Activated CD4-positive, alpha-beta T cell treated with anti-CD3 and anti-CD28 coated beads, Interleukin-2, amount 10 ng/mL, durations not matched to agents 7 days and 5 days (primary cell): Measurements from ENCODE around the gene MCTP1. TPM values are rescaled to one million over a fixed set of nuclear protein-coding genes. Genes with fewer than 3 reads are reported as not detected.

ENCODE experiments used
- CTCF ChIA-PET: fragments of 350-600 bp; sonication (Branson Sonifier 250); formaldehyde crosslinking; loops from one replicate; lab custom pipeline; 2021; ENCODE audit warnings: antibody characterized with exemption; lab: Charles Lee
- POLR2A ChIA-PET: fragments of 350-600 bp; sonication (Branson Sonifier 250); formaldehyde crosslinking; loops from one replicate; lab custom pipeline; 2021; ENCODE audit warnings: antibody characterized with exemption; lab: Charles Lee
- DNase-seq: peaks from one replicate; pipeline ENCODE4 v3.0.0-alpha.2; 2020
- H3K27ac Mint-ChIP-seq: one replicate; pipeline ENCODE4 v1.8.0; 2021; ENCODE audit warnings: mild to moderate bottlenecking, moderate library complexity, mixed read lengths
- H3K27me3 Mint-ChIP-seq: one replicate; pipeline ENCODE4 v1.8.0; 2021; ENCODE audit warnings: mixed read lengths
- H3K36me3 Mint-ChIP-seq: one replicate; pipeline ENCODE4 v1.8.0; 2021; ENCODE audit warnings: low read depth, mixed read lengths
- H3K4me1 Mint-ChIP-seq: one replicate; pipeline ENCODE4 v1.8.0; 2021; ENCODE audit warnings: mixed read lengths
- H3K4me3 Mint-ChIP-seq: one replicate; pipeline ENCODE4 v1.8.0; 2021; ENCODE audit warnings: mild to moderate bottlenecking, moderate library complexity, mixed read lengths
- H3K9me3 Mint-ChIP-seq: one replicate; pipeline ENCODE4 v1.8.0; 2021; ENCODE audit warnings: mixed read lengths
- total RNA-seq, 2 experiments: library from RNA; stranded (reverse); gene quantifications; one replicate each; pipeline ENCODE4 v1.2.3, GENCODE V29; 2021

MCTP1 gene
- total RNA-seq, 2 experiments from 2014 or later = 0.08 TPM; not detected in 1

DNA sequence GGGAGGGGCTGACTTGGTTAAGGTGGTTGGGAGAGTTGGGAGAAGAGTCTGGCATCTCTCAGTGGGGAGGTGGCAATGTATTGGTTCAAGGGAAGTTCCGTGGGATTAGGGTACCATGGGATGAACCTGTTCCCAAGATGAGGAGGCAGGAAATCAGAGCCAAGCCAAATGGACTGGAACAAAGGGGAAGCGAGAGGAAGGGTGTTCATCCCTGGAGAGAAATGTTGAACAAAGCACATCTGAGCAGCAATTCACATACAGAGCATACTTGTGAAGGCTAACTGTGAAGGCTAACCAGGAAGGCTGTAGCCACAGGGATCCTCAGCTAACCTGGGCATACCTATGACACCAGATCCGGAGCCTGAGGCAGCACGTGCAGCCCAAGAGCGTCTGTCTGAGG, 214.0 kb downstream of the MCTP1 start:
- Mint-ChIP-seq H3K9me3 (no peaks in the 10 kb centered on the region), H3K4me3 (no peak overlapping the region), H3K27me3 (peaks cover 2% of the 10 kb centered on the region), H3K36me3 (no peaks in the 10 kb centered on the region), H3K4me1 (no peaks in the 10 kb centered on the region), H3K27ac (no peak overlapping the region)
- no peak for DNase-seq
- CTCF ChIA-PET = interaction anchor here (1.7 kb wide), 1 partner anchor 20 kb away, joined by 5 read pairs; no protein-coding TSS in a partner anchor
- POLR2A ChIA-PET = no interaction called here

DNA sequence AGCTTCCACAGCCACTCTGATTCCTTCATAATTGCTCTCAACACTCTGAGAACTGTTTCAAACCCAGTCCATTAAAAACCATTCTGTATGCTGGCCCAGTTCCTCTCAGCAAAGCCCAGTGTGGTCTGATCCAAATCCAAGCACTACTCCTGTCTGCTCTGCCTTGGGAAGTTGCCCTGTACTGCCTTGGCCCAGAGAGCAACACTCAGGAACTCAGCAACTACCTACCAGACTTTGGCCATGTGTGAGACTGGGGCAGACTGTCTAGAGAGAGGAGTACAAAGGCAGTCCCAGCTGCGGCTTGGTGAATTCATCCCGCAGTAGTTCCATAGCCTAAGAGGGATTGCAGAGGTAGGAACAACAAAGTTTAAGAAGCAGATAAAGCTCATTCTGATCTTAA, 214.4 kb downstream of the MCTP1 start:
- Mint-ChIP-seq H3K27me3 (peaks cover 4% of the 10 kb centered on the region), H3K4me3 (no peak overlapping the region), H3K36me3 (no peaks in the 10 kb centered on the region), H3K4me1 (no peaks in the 10 kb centered on the region), H3K9me3 (no peaks in the 10 kb centered on the region), H3K27ac (no peak overlapping the region)
- no peak for DNase-seq
- POLR2A ChIA-PET = no interaction called here
- CTCF ChIA-PET = no interaction called here

DNA sequence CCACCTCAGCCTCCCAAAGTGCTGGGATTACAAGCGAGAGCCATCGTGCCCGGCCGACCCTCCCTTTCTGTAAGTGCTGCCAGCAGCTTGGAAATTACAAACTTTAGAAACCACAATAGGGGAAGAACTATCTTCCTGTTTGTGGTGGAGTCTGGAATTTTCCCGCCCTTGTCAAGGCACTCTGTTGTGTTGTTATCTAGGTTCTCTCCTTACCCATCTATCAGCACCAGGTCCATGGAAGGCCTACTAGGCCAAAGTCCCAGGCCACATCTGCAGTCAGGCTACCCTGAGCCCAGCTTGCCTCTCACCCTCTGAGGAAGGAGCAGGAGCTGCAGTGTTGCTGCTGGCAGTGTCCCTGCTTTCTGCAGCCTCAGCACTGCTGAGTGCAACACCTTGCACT, 214.9 kb downstream of the MCTP1 start:
- ChIA-PET CTCF (no interaction called here), POLR2A (no interaction called here)
- H3K4me3 Mint-ChIP-seq = no peak overlapping the region
- H3K27me3 Mint-ChIP-seq = peaks cover 4% of the 10 kb centered on the region
- no peaks in the 10 kb centered on the region for H3K4me1 Mint-ChIP-seq
- H3K36me3 Mint-ChIP-seq = no peaks in the 10 kb centered on the region
- H3K9me3 Mint-ChIP-seq = no peaks in the 10 kb centered on the region
- no peak for DNase-seq
- no peak overlapping the region for H3K27ac Mint-ChIP-seq

DNA sequence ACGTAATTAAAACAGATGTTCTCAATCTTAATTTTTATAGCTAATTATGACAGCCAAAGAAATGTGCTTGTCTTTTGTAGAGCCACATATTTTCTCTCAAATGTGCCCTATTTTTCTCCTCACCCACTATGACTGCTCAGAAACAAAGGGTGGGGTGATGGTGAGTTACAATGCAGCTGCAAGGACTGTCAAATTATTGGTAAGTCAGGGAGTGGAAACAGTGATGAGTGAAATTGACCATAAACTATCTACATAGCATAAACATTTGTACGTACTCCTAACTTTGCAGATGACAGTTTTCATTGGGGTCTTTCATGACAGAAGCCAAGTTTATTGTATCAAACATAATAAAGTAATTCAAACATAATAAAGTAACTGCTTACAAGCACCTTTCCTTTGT, 215.9 kb downstream of the MCTP1 start:
- ChIA-PET CTCF (no interaction called here), POLR2A (no interaction called here)
- Mint-ChIP-seq H3K9me3 (no peaks in the 10 kb centered on the region), H3K4me3 (no peak overlapping the region), H3K36me3 (no peaks in the 10 kb centered on the region), H3K27ac (no peak overlapping the region), H3K4me1 (no peaks in the 10 kb centered on the region), H3K27me3 (peaks cover 4% of the 10 kb centered on the region)
- DNase-seq = no peak

DNA sequence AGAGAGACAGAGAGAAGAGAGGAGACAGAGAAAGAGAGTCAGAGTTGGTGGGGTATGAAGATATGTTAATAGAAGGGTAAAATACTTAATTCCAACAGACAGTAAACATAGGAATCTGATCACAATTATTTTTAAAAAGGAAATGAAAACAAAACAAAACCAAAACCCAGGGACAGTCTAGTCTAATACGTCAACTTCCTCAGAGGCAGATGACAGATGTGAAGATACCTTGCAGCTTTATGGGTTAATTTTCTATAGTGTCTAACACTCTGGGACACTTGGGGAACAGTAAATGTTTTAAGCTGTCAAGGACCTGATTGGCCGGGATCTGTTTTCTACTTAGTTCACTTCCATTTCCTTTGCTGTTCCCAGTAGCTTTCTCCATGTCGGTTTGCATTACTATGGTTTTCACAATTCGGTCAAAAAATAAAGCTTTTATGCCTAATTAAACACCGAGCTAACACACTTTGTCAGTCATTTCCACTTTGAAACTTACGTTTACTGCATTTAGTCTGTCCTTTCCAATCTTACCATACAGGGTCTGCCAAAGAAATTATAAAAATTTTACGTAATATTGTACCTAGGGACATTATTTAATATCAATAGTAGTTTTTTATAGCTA, 216.5 kb downstream of the MCTP1 start:
- Mint-ChIP-seq H3K4me1 (no peaks in the 10 kb centered on the region), H3K36me3 (no peaks in the 10 kb centered on the region), H3K9me3 (no peaks in the 10 kb centered on the region), H3K27me3 (peaks cover 4% of the 10 kb centered on the region), H3K4me3 (no peak overlapping the region), H3K27ac (no peak overlapping the region)
- DNase-seq = no peak
- ChIA-PET POLR2A (no interaction called here), CTCF (no interaction called here)

DNA sequence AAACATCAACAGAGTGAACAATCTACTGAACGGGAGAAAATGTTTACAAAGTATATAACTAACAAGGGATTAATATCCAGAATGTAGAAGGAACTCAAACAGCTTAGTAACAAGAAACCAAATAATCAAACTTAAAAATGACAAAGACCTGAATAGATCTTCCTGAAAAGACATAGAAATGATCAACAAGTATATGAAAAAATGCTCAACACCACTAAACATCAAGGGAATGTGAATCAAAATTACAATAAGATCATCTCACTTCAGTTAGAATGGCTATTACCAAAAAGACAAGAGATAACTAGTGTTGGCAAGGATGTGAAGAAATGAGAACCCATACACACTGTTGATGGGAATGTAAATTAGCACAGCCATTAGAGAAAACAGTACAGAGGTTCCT, 218.8 kb downstream of the MCTP1 start:
- H3K36me3 Mint-ChIP-seq = no peaks in the 10 kb centered on the region
- H3K9me3 Mint-ChIP-seq = no peaks in the 10 kb centered on the region
- ChIA-PET POLR2A (no interaction called here), CTCF (no interaction called here)
- no peak overlapping the region for H3K27ac Mint-ChIP-seq
- H3K4me3 Mint-ChIP-seq = no peak overlapping the region
- peaks cover 4% of the 10 kb centered on the region for H3K27me3 Mint-ChIP-seq
- H3K4me1 Mint-ChIP-seq = no peaks in the 10 kb centered on the region
- no peak for DNase-seq

DNA sequence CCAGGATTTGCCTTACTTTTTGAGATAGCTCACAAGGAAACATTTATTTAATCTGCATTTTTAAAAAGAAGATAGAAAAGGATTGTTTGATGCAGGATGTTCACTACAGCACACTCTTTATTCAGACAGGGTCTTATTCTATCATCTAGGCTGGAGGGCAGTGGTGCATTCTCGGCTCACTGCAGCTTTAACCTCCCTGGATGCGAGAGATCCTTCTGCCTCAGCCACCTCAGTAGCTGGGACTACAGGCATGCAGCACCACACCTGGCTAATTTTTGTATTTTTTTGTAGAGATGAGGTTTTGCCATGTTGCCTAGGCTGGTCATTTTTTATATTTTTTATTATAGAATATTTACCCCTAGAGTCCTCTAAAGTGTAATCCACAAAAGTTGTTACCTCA, 221.4 kb downstream of the MCTP1 start:
- ChIA-PET CTCF (interaction anchor here (0.8 kb wide), 1 partner anchor 16 kb away, joined by 3 read pairs; no protein-coding TSS in a partner anchor), POLR2A (no interaction called here)
- H3K4me1 Mint-ChIP-seq = no peaks in the 10 kb centered on the region
- no peaks in the 10 kb centered on the region for H3K9me3 Mint-ChIP-seq
- no peaks in the 10 kb centered on the region for H3K36me3 Mint-ChIP-seq
- DNase-seq = no peak
- H3K27ac Mint-ChIP-seq = no peak overlapping the region
- H3K27me3 Mint-ChIP-seq = peaks cover 9% of the 10 kb centered on the region
- no peak overlapping the region for H3K4me3 Mint-ChIP-seq

DNA sequence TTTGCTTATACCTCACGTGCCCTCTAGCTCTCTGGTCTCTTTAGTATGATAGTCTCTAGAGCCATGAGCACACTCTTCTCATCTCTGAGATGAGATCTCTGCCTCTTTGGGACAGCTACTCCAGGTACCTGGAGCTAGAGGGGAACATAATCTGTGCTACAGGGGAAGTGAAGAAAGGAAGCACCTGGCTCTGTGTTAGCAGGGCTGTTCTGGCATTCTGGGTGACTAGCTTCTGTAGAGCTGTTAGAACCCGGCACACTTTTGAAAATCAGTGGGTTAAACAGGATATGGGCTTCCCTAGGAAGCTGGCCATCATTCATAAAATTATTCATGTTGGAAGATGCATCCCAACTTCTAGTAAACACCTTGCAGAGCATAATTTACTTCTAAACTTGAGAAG, 224.8 kb downstream of the MCTP1 start:
- H3K36me3 Mint-ChIP-seq = no peaks in the 10 kb centered on the region
- ChIA-PET POLR2A (no interaction called here), CTCF (no interaction called here)
- H3K9me3 Mint-ChIP-seq = no peaks in the 10 kb centered on the region
- H3K27me3 Mint-ChIP-seq = peaks cover 6% of the 10 kb centered on the region
- peaks cover 1% of the 10 kb centered on the region for H3K4me1 Mint-ChIP-seq
- no peak overlapping the region for H3K4me3 Mint-ChIP-seq
- no peak for DNase-seq
- no peak overlapping the region for H3K27ac Mint-ChIP-seq

DNA sequence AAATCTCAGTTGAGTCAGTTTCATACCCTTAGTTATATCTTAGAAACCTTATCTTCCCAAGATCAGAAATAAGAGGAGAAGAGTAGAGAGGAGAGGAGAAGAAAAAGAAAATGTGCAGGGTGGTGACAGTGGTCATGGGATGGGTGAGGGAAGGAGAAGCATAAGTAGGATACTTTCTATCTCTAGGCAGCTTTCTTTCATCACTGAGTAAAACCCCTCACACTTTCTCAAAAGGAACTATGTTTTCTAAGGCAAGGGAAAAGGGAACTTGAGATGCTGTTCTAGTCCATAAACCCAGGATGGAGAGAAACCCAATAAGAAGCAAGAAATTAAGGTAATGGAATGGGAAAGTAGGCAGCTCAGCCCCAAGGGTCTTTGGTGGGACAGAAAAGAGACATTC, 225.3 kb downstream of the MCTP1 start:
- Mint-ChIP-seq H3K27me3 (peaks cover 6% of the 10 kb centered on the region), H3K4me1 (peaks cover 1% of the 10 kb centered on the region), H3K27ac (no peak overlapping the region), H3K9me3 (no peaks in the 10 kb centered on the region), H3K36me3 (no peaks in the 10 kb centered on the region), H3K4me3 (no peak overlapping the region)
- no peak for DNase-seq
- ChIA-PET POLR2A (no interaction called here), CTCF (no interaction called here)

DNA sequence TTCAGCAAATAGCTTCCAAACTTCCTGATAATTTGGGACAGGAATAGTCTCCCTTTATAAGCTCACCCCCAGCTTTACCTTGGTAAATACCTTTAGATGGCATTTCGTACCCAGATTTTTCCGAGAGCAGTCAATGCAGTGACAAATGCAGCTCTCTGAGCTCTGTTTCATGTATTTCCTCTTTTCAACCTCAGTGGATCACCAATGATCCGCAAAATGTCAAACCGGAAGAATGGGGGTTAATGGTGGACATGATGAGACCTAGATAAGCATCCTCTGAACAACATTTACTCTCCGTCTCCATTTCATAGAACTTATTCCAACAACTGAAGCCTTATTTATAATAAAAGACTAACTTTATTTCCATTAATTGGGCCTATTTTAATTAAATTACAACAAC, 227.3 kb downstream of the MCTP1 start:
- H3K36me3 Mint-ChIP-seq = no peaks in the 10 kb centered on the region
- H3K9me3 Mint-ChIP-seq = no peaks in the 10 kb centered on the region
- DNase-seq = no peak
- H3K27ac Mint-ChIP-seq = no peak overlapping the region
- ChIA-PET POLR2A (no interaction called here), CTCF (no interaction called here)
- H3K4me3 Mint-ChIP-seq = no peak overlapping the region
- H3K4me1 Mint-ChIP-seq = peaks cover 1% of the 10 kb centered on the region
- H3K27me3 Mint-ChIP-seq = peaks cover 6% of the 10 kb centered on the region

DNA sequence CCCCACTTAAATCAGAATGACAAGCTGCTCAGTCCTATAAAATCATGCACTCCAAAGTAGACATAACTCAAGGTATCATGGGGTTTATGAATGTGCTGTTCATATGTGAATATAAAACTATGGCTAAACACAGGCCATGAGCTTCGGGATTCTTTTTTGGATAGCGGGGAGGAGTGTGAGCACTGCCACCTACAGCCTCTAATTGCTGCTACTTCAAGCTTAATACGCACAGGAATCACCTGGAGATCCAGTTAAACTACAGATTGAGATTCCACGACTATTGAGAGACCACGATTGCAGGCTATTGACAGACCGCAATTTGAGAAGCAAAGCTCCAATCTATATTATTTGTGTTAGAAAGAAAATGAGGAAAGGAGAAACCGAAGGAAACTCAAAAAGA, 231.6 kb downstream of the MCTP1 start:
- Mint-ChIP-seq H3K27me3 (no peaks in the 10 kb centered on the region), H3K4me1 (peaks cover 1% of the 10 kb centered on the region), H3K27ac (no peak overlapping the region), H3K9me3 (no peaks in the 10 kb centered on the region), H3K36me3 (no peaks in the 10 kb centered on the region), H3K4me3 (no peak overlapping the region)
- ChIA-PET POLR2A (no interaction called here), CTCF (no interaction called here)
- DNase-seq = no peak

DNA sequence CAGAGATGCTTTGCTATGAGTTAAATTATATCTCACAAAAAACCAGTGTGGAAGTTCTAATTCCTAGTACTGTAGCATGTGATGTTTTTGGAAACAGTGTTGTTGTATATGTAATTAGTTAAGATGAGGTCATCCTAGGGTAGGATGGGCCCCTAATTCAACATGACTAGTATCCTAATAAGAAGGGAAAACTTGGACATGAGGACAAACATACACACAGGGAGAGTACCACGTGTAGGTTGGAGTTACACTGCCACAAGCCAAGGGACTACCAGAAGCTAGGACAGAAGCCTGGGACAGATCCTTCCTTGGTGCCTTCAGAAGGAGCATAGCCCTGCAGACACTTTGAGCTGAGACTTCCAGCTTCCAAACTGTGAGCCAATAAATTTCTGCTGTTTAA, 234.2 kb downstream of the MCTP1 start:
- no peaks in the 10 kb centered on the region for H3K27me3 Mint-ChIP-seq
- ChIA-PET POLR2A (no interaction called here), CTCF (no interaction called here)
- no peaks in the 10 kb centered on the region for H3K36me3 Mint-ChIP-seq
- H3K27ac Mint-ChIP-seq = no peak overlapping the region
- H3K9me3 Mint-ChIP-seq = no peaks in the 10 kb centered on the region
- no peak overlapping the region for H3K4me3 Mint-ChIP-seq
- no peaks in the 10 kb centered on the region for H3K4me1 Mint-ChIP-seq
- no peak for DNase-seq

DNA sequence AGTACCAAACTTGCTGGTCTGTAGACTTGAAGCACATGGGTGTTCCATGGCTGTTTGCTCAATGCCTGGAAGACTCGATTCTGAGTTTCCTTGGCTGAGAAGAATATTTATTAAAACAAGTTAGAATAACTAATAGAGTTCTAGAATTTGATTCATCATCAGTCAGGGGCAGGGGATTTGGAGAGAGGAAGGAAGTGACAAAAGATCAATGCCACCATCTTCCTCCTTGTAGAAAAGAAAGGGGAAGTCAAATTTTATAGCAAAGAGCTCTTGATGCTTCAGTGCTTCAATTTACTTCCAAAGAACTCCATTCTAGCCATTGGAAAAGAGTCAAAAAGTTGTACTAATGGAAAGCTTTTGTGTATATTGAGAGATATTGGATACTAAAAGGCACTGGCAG, 236.3 kb downstream of the MCTP1 start:
- DNase-seq = no peak
- Mint-ChIP-seq H3K4me3 (no peak overlapping the region), H3K27me3 (no peaks in the 10 kb centered on the region), H3K27ac (no peak overlapping the region), H3K9me3 (no peaks in the 10 kb centered on the region), H3K36me3 (no peaks in the 10 kb centered on the region), H3K4me1 (no peaks in the 10 kb centered on the region)
- ChIA-PET CTCF (no interaction called here), POLR2A (no interaction called here)

DNA sequence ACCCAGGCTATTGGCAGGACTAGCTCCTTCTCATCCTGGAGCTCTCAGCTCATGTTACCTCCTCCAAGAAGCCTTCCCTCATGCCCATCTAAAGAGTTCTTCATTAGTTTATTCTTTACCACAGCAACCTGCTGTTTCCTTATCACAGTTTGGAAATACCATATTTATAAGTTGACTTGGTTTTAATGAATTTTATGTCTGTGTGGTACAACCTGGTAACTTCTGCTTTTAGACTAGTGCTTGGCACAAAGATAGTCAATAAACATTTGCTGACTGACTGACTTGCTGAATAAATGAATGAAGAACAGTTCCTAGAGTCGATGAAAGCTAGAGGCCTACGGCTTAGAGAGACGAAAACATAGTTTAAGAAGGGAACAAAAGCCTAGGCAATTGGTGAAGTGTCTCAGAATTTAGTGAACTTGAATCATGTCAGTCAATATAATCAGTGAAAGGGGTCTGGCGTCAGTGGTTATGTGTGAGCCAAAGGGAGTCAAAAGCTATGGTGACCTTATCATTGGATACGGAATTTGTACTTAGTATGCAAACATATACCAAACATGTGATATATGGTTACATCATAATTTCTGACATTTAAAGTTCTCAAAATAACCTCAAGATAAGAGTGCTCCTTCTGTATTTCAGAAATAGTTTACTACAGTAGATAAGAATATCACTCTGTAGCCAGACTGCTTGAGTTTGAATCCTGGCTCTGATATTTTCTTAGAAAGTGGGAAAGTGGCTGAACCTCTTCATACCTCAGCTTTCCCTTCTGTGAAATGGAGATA, 239.5 kb downstream of the MCTP1 start:
- no peaks in the 10 kb centered on the region for H3K27me3 Mint-ChIP-seq
- H3K4me3 Mint-ChIP-seq = no peak overlapping the region
- no peaks in the 10 kb centered on the region for H3K36me3 Mint-ChIP-seq
- POLR2A ChIA-PET = no interaction called here
- no peaks in the 10 kb centered on the region for H3K4me1 Mint-ChIP-seq
- no peaks in the 10 kb centered on the region for H3K9me3 Mint-ChIP-seq
- DNase-seq = no peak
- no peak overlapping the region for H3K27ac Mint-ChIP-seq
- CTCF ChIA-PET = no interaction called here
